Measurements from ENCODE around the gene PTPN13. TPM values are rescaled to one million over a fixed set of nuclear protein-coding genes. Genes with fewer than 3 reads are reported as not detected.

PTPN13 gene
- total RNA-seq, result 1 to 10 TPM; 7.6 to 7.8 TPM
- polyA plus RNA-seq, result 10 to 100 TPM in 1 of 2 donors, 1 to 10 TPM in 1; 1.5 to 11.9 TPM

GRCh38 chr4:86593688-86594558 is at the start of gene PTPN13:
Gene PTPN13 (plus strand): TSS chr4:86594315. CDS start chr4:86635257, 40,942 bp downstream.
- Mint-ChIP-seq H3K27me3 (peaks cover 7 to 19% of the 10 kb centered on the region in 2 donors), H3K36me3 (peaks cover 0 to 4% of the 10 kb centered on the region in 2 donors), H3K9me3 (no peaks in the 10 kb centered on the region), H3K27ac (peak within 1 kb of the TSS; percentile 85 to 96 (median 90)), H3K4me1 (peaks cover 6 to 25% (median 14%) of the 10 kb centered on the region in 4 donors), H3K4me3 (peak within 1 kb of the TSS; percentile 86 to 96 (median 91))
- CTCF ChIA-PET (ENCODE audit: partially characterized antibody), result interaction anchor here (0.9 to 3.9 kb wide), 8 partner anchors 9 to 127 kb away, joined by 3 to 16 read pairs (median 3); no protein-coding TSS in a partner anchor
- Histone ChIP-seq H3K36me3 (ENCODE audit: insufficient read depth, low read length) (no peaks in the 10 kb centered on the region), H3K27ac (ENCODE audit: low read depth, low read length) (peak within 1 kb of the TSS; percentile 61), H3K4me1 (ENCODE audit: insufficient read depth, low read length) (peaks cover 18% of the 10 kb centered on the region), H3K9me3 (ENCODE audit: control insufficient read depth in 1 of 2, low read length in 2 of 2) (no peaks in the 10 kb centered on the region), H3K27me3 (ENCODE audit: insufficient read depth, low read length) (no peaks in the 10 kb centered on the region), H3K4me3 (ENCODE audit: low read length in 2 of 2) (peak within 1 kb of the TSS; percentile 59 to 76)
- intact Hi-C loops (cut with micrococcal nuclease), result no loop called here
- peak; percentile 66 to 83 (median 75) for DNase-seq
- POLR2A ChIA-PET (ENCODE audit: partially characterized antibody), result interaction anchor here (0.5 to 2.3 kb wide), 10 partner anchors 9 to 413 kb away, joined by 3 to 15 read pairs (median 4); partner anchors contain the start of gene AFF1

- H3K27me3 Mint-ChIP-seq, result no peaks in the 10 kb centered on the region
- H3K27me3 ChIP-seq (ENCODE audit: insufficient read depth, low read length), result no peaks in the 10 kb centered on the region
- intact Hi-C loops (cut with micrococcal nuclease), result no loop called here
- H3K4me1 ChIP-seq (ENCODE audit: insufficient read depth, low read length), result peaks cover 32% of the 10 kb centered on the region
- H3K4me3 Mint-ChIP-seq, result no peak overlapping the region
- ChIA-PET CTCF (ENCODE audit: partially characterized antibody) (no interaction called here), POLR2A (ENCODE audit: partially characterized antibody) (no interaction called here)
- H3K36me3 Mint-ChIP-seq, result no peaks in the 10 kb centered on the region
- H3K9me3 ChIP-seq (ENCODE audit: control insufficient read depth in 1 of 2, low read length in 2 of 2), result no peaks in the 10 kb centered on the region
- H3K36me3 ChIP-seq (ENCODE audit: insufficient read depth, low read length), result no peaks in the 10 kb centered on the region
- H3K9me3 Mint-ChIP-seq, result peaks cover 0 to 2% (median 0%) of the 10 kb centered on the region in 8 donors
- no peak overlapping the region for H3K27ac Mint-ChIP-seq
- H3K4me3 ChIP-seq (ENCODE audit: low read length in 2 of 2), result no peak overlapping the region
- peaks cover 23 to 33% (median 31%) of the 10 kb centered on the region in 4 donors for H3K4me1 Mint-ChIP-seq
- no peak for DNase-seq
- no peak overlapping the region for H3K27ac ChIP-seq (ENCODE audit: low read depth, low read length)
Measured at GRCh38 chr4:86547140-86547539, 47.0 kb upstream of the PTPN13 start.

GRCh38 chr4:86549163-86549788 is 44.8 kb upstream of the PTPN13 start:
- H3K27me3 Mint-ChIP-seq, result no peaks in the 10 kb centered on the region
- ChIA-PET POLR2A (ENCODE audit: partially characterized antibody) (no interaction called here), CTCF (ENCODE audit: partially characterized antibody) (no interaction called here)
- DNase-seq, result no peak
- H3K9me3 ChIP-seq (ENCODE audit: control insufficient read depth in 1 of 2, low read length in 2 of 2), result no peaks in the 10 kb centered on the region
- peaks cover 24% of the 10 kb centered on the region for H3K4me1 ChIP-seq (ENCODE audit: insufficient read depth, low read length)
- peak overlapping the region in 1 of 8 donors; percentile 7 for H3K4me3 Mint-ChIP-seq
- no peaks in the 10 kb centered on the region for H3K27me3 ChIP-seq (ENCODE audit: insufficient read depth, low read length)
- H3K27ac Mint-ChIP-seq, result no peak overlapping the region
- H3K36me3 ChIP-seq (ENCODE audit: insufficient read depth, low read length), result no peaks in the 10 kb centered on the region
- H3K27ac ChIP-seq (ENCODE audit: low read depth, low read length), result no peak overlapping the region
- no peak overlapping the region for H3K4me3 ChIP-seq (ENCODE audit: low read length in 2 of 2)
- intact Hi-C loops (cut with micrococcal nuclease), result no loop called here
- H3K9me3 Mint-ChIP-seq, result peaks cover 0 to 2% (median 0%) of the 10 kb centered on the region in 8 donors
- peaks cover 13 to 21% (median 15%) of the 10 kb centered on the region in 4 donors for H3K4me1 Mint-ChIP-seq
- no peaks in the 10 kb centered on the region for H3K36me3 Mint-ChIP-seq

GRCh38 chr4:86551387-86551786 is 42.7 kb upstream of the PTPN13 start:
- H3K4me1 Mint-ChIP-seq, result peaks cover 7 to 17% (median 8%) of the 10 kb centered on the region in 4 donors
- Histone ChIP-seq H3K36me3 (ENCODE audit: insufficient read depth, low read length) (no peaks in the 10 kb centered on the region), H3K4me1 (ENCODE audit: insufficient read depth, low read length) (peaks cover 27% of the 10 kb centered on the region), H3K27ac (ENCODE audit: low read depth, low read length) (no peak overlapping the region), H3K4me3 (ENCODE audit: low read length in 2 of 2) (no peak overlapping the region), H3K9me3 (ENCODE audit: control insufficient read depth in 1 of 2, low read length in 2 of 2) (no peaks in the 10 kb centered on the region), H3K27me3 (ENCODE audit: insufficient read depth, low read length) (no peaks in the 10 kb centered on the region)
- ChIA-PET POLR2A (ENCODE audit: partially characterized antibody) (no interaction called here), CTCF (ENCODE audit: partially characterized antibody) (interaction anchor here (1.3 to 1.5 kb wide), 2 partner anchors 12 to 43 kb away, joined by 3 read pairs; partner anchors contain the start of gene PTPN13)
- no peaks in the 10 kb centered on the region for H3K27me3 Mint-ChIP-seq
- H3K4me3 Mint-ChIP-seq, result no peak overlapping the region
- H3K36me3 Mint-ChIP-seq, result no peaks in the 10 kb centered on the region
- peaks cover 0 to 4% (median 0%) of the 10 kb centered on the region in 8 donors for H3K9me3 Mint-ChIP-seq
- intact Hi-C loops (cut with micrococcal nuclease), result no loop called here
- H3K27ac Mint-ChIP-seq, result peak overlapping the region in 2 of 7 donors; percentile 77 to 88
- no peak for DNase-seq

- Histone ChIP-seq H3K4me3 (ENCODE audit: low read length in 2 of 2) (no peak overlapping the region), H3K27me3 (ENCODE audit: insufficient read depth, low read length) (no peaks in the 10 kb centered on the region), H3K9me3 (ENCODE audit: control insufficient read depth in 1 of 2, low read length in 2 of 2) (no peaks in the 10 kb centered on the region), H3K27ac (ENCODE audit: low read depth, low read length) (no peak overlapping the region), H3K4me1 (ENCODE audit: insufficient read depth, low read length) (peaks cover 37% of the 10 kb centered on the region), H3K36me3 (ENCODE audit: insufficient read depth, low read length) (no peaks in the 10 kb centered on the region)
- ChIA-PET POLR2A (ENCODE audit: partially characterized antibody) (interaction anchor here (0.7 to 3.4 kb wide), 4 partner anchors 10 to 380 kb away, joined by 3 to 15 read pairs (median 4); partner anchors contain the start of genes AFF1 and PTPN13), CTCF (ENCODE audit: partially characterized antibody) (interaction anchor here (0.8 to 1.0 kb wide), 2 partner anchors 32 to 40 kb away, joined by 3 read pairs; partner anchors contain the start of gene PTPN13)
- H3K4me1 Mint-ChIP-seq, result peaks cover 11 to 23% (median 13%) of the 10 kb centered on the region in 4 donors
- H3K9me3 Mint-ChIP-seq, result peaks cover 0 to 4% (median 0%) of the 10 kb centered on the region in 8 donors
- DNase-seq, result peak in 4 of 5 donors; percentile 15 to 50 (median 34)
- H3K27ac Mint-ChIP-seq, result peak overlapping the region in 6 of 7 donors; percentile 4 to 51 (median 10)
- H3K36me3 Mint-ChIP-seq, result no peaks in the 10 kb centered on the region
- intact Hi-C loops (cut with micrococcal nuclease), result no loop called here
- H3K4me3 Mint-ChIP-seq, result peak overlapping the region; percentile 2 to 56 (median 47)
- no peaks in the 10 kb centered on the region for H3K27me3 Mint-ChIP-seq
Measured at GRCh38 chr4:86554646-86555045, 39.5 kb upstream of the PTPN13 start.

- no peaks in the 10 kb centered on the region for H3K27me3 ChIP-seq (ENCODE audit: insufficient read depth, low read length)
- no peaks in the 10 kb centered on the region for H3K9me3 ChIP-seq (ENCODE audit: control insufficient read depth in 1 of 2, low read length in 2 of 2)
- no peak overlapping the region for H3K4me3 ChIP-seq (ENCODE audit: low read length in 2 of 2)
- H3K9me3 Mint-ChIP-seq, result peaks cover 0 to 4% (median 0%) of the 10 kb centered on the region in 8 donors
- no peaks in the 10 kb centered on the region for H3K27me3 Mint-ChIP-seq
- peaks cover 37% of the 10 kb centered on the region for H3K4me1 ChIP-seq (ENCODE audit: insufficient read depth, low read length)
- peak overlapping the region in 3 of 7 donors; percentile 42 to 62 (median 43) for H3K27ac Mint-ChIP-seq
- CTCF ChIA-PET (ENCODE audit: partially characterized antibody), result no interaction called here
- H3K4me1 Mint-ChIP-seq, result peaks cover 11 to 23% (median 13%) of the 10 kb centered on the region in 4 donors
- no peaks in the 10 kb centered on the region for H3K36me3 ChIP-seq (ENCODE audit: insufficient read depth, low read length)
- POLR2A ChIA-PET (ENCODE audit: partially characterized antibody), result interaction anchor here (3.4 kb wide), 1 partner anchor 13 kb away, joined by 15 read pairs; no protein-coding TSS in a partner anchor
- peak overlapping the region in 7 of 8 donors; percentile 4 to 69 (median 27) for H3K4me3 Mint-ChIP-seq
- no peak for DNase-seq
- no peaks in the 10 kb centered on the region for H3K36me3 Mint-ChIP-seq
- intact Hi-C loops (cut with micrococcal nuclease), result no loop called here
- H3K27ac ChIP-seq (ENCODE audit: low read depth, low read length), result no peak overlapping the region
Measured at GRCh38 chr4:86556791-86557415, 37.2 kb upstream of the PTPN13 start.
